ENCODE results near the gene MAX. TPM values are rescaled to one million over a fixed set of nuclear protein-coding genes. Genes with fewer than 3 reads are reported as not detected.

MAX gene
- total RNA-seq, 2 experiments from 2014 or later: 117 to 121 TPM

DNA sequence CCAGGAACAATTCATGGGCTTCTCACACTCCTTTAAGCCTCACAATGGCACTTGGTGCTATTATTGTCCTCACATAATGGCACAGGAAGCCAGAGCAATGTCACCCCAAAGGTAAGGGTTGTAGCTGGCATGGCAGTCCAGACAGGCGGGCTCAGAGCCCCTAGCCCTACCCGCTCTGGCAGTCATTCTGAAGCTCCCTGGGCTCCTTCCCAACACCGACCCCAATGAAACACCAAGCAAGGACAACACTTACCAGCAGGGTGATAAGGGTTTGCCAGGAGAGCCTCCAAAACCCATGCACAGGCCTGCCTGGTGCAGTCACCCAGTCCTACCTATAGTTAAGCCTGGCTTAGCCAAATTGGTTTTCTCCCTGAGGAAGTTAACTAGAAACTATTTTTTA, 30.8 kb downstream of the MAX start:
- no peaks in the 10 kb centered on the region for H3K27me3 Mint-ChIP-seq
- peaks cover 21% of the 10 kb centered on the region for H3K36me3 Mint-ChIP-seq
- DNase-seq: no peak
- no peak overlapping the region for H3K4me3 Mint-ChIP-seq
- H3K9me3 Mint-ChIP-seq: no peaks in the 10 kb centered on the region
- no peak overlapping the region for H3K27ac Mint-ChIP-seq
- H3K4me1 Mint-ChIP-seq: peaks cover 8% of the 10 kb centered on the region

DNA sequence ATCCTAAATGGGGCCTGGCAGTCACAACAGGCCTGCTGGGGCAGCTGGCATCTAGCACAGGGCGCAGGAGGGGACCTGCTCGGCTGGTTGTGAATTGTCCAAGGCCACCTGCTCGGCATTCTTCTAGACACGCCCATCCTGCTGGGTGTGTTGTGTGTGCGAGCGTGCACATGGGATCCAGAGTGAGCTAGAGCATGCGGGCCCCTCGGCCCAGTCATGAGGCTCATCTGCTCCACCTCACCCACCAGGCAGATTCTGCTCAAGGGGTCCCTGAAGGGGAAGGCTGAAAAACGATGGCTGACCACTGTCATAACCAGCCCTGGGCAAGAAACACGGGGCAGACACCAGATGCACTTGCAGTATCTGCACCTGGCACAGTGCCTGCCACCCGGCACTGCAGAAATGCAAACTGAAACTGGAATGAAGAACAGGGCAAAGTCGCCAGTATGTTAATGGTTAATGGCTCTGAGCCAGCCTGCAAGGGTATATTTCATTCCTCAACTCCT, 31.8 kb downstream of the MAX start:
- Mint-ChIP-seq H3K4me1 (peaks cover 8% of the 10 kb centered on the region), H3K9me3 (no peaks in the 10 kb centered on the region), H3K27me3 (no peaks in the 10 kb centered on the region), H3K27ac (no peak overlapping the region), H3K36me3 (peaks cover 26% of the 10 kb centered on the region), H3K4me3 (no peak overlapping the region)
- DNase-seq: no peak

DNA sequence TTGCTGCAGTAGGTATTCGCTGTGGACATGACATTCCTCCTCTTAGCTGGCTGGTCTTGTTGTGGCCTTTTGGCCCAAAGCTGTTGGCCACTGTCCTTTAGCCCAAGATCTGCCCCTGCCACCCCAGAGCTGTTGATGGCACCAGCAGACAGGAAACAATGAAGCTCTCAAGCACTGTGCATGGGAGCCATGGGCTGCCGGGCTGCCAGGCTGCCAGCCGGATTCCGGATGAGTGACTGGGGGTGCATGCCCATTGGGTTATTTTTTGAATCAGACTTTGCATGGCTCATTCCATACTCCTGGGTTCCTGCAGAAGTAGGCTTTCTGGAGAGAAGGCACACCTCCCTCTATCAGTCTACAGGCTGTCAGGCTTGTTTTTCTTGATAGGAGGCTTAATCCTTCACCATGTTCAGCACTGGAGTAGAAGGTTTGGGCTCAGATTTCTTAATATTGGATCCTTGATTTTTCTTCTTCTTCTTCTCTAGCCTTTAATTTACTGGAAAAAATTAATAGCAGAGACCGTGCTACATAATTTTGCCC, 32.4 kb downstream of the MAX start:
- H3K27ac Mint-ChIP-seq: no peak overlapping the region
- H3K4me1 Mint-ChIP-seq: peaks cover 3% of the 10 kb centered on the region
- H3K4me3 Mint-ChIP-seq: no peak overlapping the region
- H3K27me3 Mint-ChIP-seq: no peaks in the 10 kb centered on the region
- no peaks in the 10 kb centered on the region for H3K9me3 Mint-ChIP-seq
- DNase-seq: no peak
- H3K36me3 Mint-ChIP-seq: peaks cover 29% of the 10 kb centered on the region

DNA sequence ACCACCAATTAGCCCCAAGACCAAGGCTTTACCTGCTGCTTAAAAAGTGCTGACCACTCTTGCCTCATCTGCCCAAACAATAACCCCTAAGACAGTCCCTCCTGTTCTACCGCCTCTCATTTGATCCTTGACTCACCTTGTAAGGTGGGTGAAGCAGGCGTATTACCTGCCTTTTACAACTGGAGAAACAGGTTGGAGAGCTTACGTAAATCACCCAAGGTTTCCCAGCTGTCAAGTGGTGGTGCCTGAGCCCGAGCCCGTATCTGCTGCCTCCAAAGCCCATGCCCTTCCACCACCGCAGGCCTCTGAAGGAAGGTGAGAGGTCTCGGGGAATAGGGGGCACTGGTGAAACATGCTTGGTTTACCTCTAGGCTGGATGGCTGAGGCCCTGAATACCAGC, 36.6 kb downstream of the MAX start:
- H3K4me1 Mint-ChIP-seq: no peaks in the 10 kb centered on the region
- H3K4me3 Mint-ChIP-seq: no peak overlapping the region
- peaks cover 62% of the 10 kb centered on the region for H3K36me3 Mint-ChIP-seq
- no peaks in the 10 kb centered on the region for H3K27me3 Mint-ChIP-seq
- no peak for DNase-seq
- H3K9me3 Mint-ChIP-seq: no peaks in the 10 kb centered on the region
- no peak overlapping the region for H3K27ac Mint-ChIP-seq

DNA sequence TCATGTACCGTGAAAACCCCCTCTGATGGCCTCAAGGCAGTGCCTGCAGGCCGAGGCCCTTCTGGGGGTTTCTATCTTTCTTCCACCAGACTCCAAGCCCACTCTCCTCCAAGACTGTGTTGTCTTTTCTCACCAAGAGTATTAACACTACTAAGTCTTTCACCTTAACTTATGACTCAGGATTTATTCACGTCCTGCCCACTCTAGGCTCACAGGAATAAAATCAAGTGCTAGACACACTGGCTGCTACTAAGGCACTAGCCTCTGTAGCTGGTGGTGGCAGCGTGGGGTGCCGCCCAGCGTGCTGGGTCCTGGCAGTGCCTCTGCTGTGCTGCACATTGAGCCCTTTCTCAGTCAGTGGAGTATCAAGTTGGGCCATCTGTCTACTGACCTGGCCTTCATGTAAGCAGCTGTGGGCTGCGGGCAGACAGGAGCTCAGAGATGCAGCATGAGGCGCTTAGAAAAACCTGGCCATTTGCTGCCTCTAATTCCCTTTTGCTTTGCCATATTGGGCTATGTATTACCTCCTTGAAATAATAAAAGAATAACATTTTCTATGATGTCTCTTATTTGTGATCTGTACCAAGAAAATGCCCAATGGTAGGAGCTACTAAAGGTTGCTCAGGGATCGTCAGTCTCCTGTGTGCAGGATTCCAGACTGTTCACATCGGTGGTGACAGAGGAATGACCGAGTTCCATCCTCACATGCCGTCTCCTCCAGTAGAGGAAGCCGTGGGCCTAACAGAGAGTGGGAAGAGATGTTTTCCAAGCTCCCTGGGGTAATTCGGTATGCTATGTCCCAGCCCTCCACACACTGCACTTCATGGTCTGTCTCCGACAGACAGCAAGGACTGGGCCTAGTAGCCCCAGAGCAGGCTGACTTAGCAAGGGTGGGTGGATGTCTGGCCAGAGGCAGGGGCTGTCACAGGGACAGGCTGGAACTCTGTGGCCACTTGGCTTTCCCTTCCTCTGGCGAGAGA, 39.9 kb downstream of the MAX start:
- H3K4me1 Mint-ChIP-seq: peaks cover 2% of the 10 kb centered on the region
- no peak overlapping the region for H3K4me3 Mint-ChIP-seq
- DNase-seq: no peak
- H3K36me3 Mint-ChIP-seq: peaks cover 62% of the 10 kb centered on the region
- no peak overlapping the region for H3K27ac Mint-ChIP-seq
- no peaks in the 10 kb centered on the region for H3K27me3 Mint-ChIP-seq
- no peaks in the 10 kb centered on the region for H3K9me3 Mint-ChIP-seq

DNA sequence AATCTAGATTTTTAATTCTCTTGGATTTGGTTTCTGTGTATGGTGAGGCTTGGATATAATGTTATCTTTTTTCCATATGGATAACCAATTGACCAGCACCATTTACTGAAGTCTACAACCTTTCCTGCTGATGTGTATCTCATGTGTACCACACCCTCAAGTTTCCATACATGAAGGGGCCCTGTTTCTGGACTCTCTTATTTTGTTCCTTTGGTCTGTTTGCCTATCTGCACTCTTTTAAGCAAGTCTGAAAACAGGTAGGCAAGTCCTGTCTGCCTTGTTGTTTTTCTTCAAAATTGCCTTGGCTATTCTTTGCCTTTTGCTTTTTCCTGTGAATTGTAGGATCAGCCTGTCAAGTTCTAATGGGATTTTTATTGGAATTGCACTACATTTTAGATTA, 44.6 kb downstream of the MAX start:
- no peak overlapping the region for H3K4me3 Mint-ChIP-seq
- peaks cover 35% of the 10 kb centered on the region for H3K36me3 Mint-ChIP-seq
- no peak for DNase-seq
- H3K27me3 Mint-ChIP-seq: no peaks in the 10 kb centered on the region
- H3K4me1 Mint-ChIP-seq: peaks cover 2% of the 10 kb centered on the region
- H3K9me3 Mint-ChIP-seq: no peaks in the 10 kb centered on the region
- H3K27ac Mint-ChIP-seq: no peak overlapping the region

DNA sequence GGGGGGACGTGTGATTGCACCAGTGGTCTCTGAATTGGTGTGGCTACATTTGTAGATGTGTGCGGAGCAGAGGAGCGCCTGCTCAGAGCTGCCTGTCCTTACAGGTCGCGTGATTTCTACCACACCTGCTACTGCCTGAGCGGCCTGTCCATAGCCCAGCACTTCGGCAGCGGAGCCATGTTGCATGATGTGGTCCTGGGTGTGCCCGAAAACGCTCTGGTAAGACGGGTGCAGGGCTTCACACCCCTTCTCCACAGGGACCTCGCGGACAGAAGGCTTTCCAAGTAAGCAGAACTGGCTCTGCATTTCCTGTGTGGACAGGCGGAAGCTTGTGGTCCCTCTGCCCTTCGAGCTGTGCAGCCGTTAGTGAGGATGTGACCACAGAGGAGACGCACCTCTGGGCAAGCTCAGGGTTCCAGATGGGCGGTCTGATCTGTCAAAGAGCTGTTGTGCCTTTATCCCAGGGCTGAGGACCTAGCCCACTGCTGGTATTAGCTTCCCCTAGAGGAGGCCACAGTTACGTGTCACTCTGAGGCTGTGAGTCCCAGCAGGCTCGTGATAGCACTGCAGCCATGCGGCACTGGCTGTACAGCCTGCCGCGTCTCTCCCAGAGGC, 47.7 kb downstream of the MAX start:
- peaks cover 19% of the 10 kb centered on the region for H3K36me3 Mint-ChIP-seq
- no peak overlapping the region for H3K27ac Mint-ChIP-seq
- H3K4me1 Mint-ChIP-seq: peaks cover 2% of the 10 kb centered on the region
- no peak for DNase-seq
- no peaks in the 10 kb centered on the region for H3K9me3 Mint-ChIP-seq
- H3K27me3 Mint-ChIP-seq: no peaks in the 10 kb centered on the region
- no peak overlapping the region for H3K4me3 Mint-ChIP-seq

DNA sequence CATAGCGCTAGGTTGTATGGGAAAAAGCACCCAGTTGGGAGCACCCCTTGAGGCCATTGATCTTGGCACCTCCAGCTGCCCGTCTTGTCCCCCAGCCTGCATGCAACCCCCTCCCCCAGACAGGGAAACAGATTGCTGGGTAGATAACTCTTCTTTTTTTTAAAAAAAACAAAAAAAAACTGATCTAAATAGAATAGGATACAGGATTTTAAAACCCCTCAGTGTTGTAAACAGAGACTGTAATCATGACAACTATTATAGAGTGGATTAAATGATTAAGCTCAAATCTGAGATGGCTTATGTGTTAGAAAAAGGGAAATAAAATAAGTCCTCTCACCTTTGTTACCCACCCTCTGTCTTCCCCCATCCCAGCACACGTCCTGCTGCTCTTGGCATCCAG, 48.9 kb downstream of the MAX start:
- DNase-seq: no peak
- peaks cover 2% of the 10 kb centered on the region for H3K4me1 Mint-ChIP-seq
- no peak overlapping the region for H3K27ac Mint-ChIP-seq
- peaks cover 15% of the 10 kb centered on the region for H3K36me3 Mint-ChIP-seq
- no peaks in the 10 kb centered on the region for H3K9me3 Mint-ChIP-seq
- no peaks in the 10 kb centered on the region for H3K27me3 Mint-ChIP-seq
- no peak overlapping the region for H3K4me3 Mint-ChIP-seq

DNA sequence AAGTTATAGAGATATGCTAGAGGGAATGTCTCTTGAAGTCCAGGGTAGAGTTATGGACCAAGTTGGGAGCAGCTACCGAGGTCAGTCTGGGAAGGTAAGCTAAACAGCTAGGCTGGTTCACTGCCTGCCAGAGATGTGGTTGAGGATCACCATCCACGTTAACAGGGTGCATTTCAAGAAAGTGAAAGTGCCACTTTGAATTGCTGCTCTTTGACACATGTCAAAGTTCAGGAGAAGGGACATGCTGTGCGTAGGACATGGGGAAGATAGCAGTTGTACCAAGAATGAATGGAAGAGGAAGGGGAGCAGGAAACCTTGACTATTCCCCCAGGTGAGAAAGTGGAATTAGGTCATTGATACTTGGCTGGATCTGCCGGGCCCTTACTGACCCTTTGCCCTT, 49.5 kb downstream of the MAX start:
- Mint-ChIP-seq H3K27ac (no peak overlapping the region), H3K36me3 (peaks cover 12% of the 10 kb centered on the region), H3K9me3 (no peaks in the 10 kb centered on the region), H3K27me3 (no peaks in the 10 kb centered on the region), H3K4me3 (no peak overlapping the region), H3K4me1 (peaks cover 2% of the 10 kb centered on the region)
- no peak for DNase-seq

DNA sequence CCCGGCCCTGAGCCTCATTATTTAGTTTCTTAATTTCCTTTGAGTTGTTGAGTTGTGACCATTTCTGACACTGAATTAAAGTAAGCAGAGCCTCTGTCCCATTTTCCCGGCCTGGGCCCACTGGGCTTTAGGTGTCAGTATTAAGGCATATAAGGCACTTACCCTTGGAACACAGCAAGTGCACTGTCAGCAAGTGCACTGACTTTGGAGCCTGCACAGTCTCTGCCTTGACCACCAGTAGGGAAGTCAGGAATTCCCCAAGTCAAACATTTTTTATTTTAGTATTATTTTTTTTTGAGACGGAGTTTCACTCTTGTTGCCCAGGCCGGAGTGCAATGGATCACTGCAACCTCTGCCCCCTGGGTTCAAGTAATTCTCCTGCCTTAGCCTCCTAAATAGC, 56.6 kb downstream of the MAX start:
- Mint-ChIP-seq H3K4me3 (no peak overlapping the region), H3K27me3 (no peaks in the 10 kb centered on the region), H3K36me3 (peaks cover 9% of the 10 kb centered on the region), H3K4me1 (peaks cover 4% of the 10 kb centered on the region), H3K27ac (no peak overlapping the region), H3K9me3 (no peaks in the 10 kb centered on the region)
- DNase-seq: no peak

DNA sequence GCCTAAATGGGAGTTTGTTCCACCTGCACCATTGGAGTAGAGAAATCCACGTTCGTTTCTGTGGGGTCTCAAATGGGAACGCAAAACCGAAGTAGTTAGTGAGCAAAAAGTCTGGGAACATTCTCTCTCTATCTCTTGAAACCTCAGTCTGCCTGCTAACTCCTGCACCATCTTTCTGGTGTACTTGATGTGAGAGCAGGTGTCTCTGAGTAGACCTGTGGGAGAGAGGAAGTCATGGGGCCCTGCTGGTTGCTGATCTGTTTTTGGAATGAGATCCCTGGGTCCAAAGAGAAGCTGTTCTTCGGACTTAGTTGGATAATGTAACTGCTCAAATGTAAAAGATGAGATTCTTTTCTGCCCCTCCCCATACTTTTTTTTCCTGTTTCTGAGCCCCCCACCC, 57.3 kb downstream of the MAX start:
- Mint-ChIP-seq H3K4me1 (peaks cover 4% of the 10 kb centered on the region), H3K27ac (no peak overlapping the region), H3K36me3 (peaks cover 9% of the 10 kb centered on the region), H3K4me3 (no peak overlapping the region), H3K9me3 (no peaks in the 10 kb centered on the region), H3K27me3 (no peaks in the 10 kb centered on the region)
- DNase-seq: no peak

DNA sequence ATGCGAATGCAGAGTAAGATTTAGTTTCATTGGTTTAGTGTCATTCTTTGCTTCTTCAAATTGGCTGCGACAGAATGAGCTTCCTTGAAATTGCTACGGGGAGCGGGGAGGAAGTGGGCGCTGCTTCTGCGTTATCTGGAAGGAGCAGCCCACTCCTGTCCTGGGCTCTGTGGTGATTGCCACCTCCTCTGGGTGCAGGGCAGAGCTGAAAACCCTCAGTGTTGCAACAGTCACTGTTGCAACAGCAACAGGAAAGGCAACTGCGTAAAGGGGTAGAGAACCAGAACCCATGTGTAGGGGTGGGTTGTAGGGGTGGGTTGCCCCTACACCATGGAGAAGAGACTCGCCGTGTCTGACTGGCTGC, 57.7 kb downstream of the MAX start:
- H3K27me3 Mint-ChIP-seq: no peaks in the 10 kb centered on the region
- no peaks in the 10 kb centered on the region for H3K9me3 Mint-ChIP-seq
- peaks cover 4% of the 10 kb centered on the region for H3K4me1 Mint-ChIP-seq
- no peak overlapping the region for H3K27ac Mint-ChIP-seq
- H3K36me3 Mint-ChIP-seq: peaks cover 9% of the 10 kb centered on the region
- no peak overlapping the region for H3K4me3 Mint-ChIP-seq
- no peak for DNase-seq

DNA sequence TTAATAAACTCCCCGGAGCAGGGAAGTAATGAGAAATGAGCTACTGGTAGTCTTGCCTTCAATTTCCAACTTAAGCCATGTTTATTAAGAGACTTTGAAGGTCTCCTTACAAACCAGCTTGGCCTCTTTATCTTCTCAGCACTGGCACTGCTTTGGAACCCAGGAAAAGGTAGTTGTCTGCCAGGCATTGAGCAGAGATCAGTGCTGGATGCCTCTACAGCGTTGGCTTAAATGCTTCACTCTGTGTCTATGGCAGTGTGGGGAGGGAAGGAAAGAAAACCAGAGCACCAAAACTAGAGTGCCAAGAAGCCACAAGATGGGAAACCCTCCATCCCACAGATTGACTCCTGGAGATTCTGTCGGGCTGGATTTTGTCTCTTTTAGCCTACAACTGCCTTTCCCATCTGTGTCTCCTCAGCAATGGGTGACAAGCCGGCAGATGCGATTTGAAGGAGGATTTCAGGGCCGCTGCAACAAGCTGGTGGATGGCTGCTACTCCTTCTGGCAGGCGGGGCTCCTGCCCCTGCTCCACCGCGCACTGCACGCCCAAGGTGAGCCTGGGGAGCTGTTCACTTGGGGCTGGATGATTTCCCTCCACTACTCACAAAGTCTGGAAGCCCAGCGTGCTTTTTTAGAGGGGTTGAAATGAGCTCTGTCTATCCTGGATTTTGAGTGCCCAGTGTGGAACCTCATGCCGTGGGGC, 58.3 kb downstream of the MAX start:
- Mint-ChIP-seq H3K36me3 (peaks cover 9% of the 10 kb centered on the region), H3K27ac (no peak overlapping the region), H3K4me1 (peaks cover 4% of the 10 kb centered on the region), H3K27me3 (no peaks in the 10 kb centered on the region), H3K4me3 (no peak overlapping the region), H3K9me3 (no peaks in the 10 kb centered on the region)
- no peak for DNase-seq

DNA sequence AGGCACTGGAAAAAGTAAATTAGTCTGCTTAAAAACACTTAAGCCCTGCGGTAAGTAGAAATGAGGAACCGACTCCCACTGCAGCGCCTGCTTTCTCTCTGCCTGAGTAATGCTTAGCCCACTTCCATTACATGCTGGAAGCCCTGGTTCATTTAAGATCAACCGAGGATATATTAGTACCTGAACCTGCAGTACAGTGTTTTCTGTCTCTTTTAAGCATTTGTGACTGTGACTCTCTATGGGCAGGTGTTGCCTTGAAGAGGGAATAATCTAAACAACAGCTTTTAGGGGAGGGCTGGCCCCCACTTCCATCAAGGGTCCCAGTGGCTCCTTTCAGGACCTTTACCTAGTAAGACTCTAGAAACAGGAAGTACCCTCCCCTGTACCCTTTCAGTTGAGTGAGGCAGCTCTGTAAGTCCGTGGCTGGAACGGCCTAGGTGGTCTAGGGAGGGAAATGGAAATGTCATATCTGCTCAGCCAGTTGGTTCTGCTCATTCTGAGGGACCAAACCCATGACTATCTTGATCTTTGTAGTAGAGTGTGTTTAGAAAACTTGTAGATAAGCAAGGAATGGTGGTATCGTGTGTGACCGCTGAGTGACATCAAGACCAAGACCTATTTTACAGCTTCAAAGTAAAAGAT, 59.5 kb downstream of the MAX start:
- Mint-ChIP-seq H3K27me3 (no peaks in the 10 kb centered on the region), H3K4me3 (no peak overlapping the region), H3K27ac (no peak overlapping the region), H3K4me1 (peaks cover 4% of the 10 kb centered on the region), H3K9me3 (no peaks in the 10 kb centered on the region), H3K36me3 (peaks cover 11% of the 10 kb centered on the region)
- DNase-seq: no peak

DNA sequence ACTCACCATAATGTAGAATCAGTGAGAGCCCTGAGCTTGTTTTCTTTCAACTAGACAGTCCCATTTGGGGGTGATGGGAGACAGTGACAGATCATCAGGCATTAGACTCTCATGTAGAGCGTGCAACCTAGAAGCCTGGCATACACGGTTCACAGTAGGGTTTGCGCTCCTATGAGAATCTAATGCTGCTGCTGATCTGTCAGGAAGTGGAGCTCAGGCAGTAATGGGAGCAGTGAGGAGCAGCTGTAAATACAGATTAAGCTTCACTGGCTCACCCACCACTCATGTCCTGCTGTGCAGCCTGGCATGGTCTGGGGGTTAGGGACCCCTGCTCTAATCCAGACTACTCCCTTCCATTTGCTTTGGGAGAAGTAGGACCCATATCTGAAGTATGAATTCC, 60.0 kb downstream of the MAX start:
- no peak overlapping the region for H3K27ac Mint-ChIP-seq
- no peaks in the 10 kb centered on the region for H3K9me3 Mint-ChIP-seq
- no peak for DNase-seq
- H3K36me3 Mint-ChIP-seq: peaks cover 9% of the 10 kb centered on the region
- H3K4me3 Mint-ChIP-seq: no peak overlapping the region
- no peaks in the 10 kb centered on the region for H3K27me3 Mint-ChIP-seq
- peaks cover 3% of the 10 kb centered on the region for H3K4me1 Mint-ChIP-seq

All from activated naive CD8-positive, alpha-beta T cell treated with anti-CD3 and anti-CD28 coated beads for 36 hours (primary cell).